GM23338 (cell line): ENCODE data around the gene SHANK2. TPM values are rescaled to one million over a fixed set of nuclear protein-coding genes. Genes with fewer than 3 reads are reported as not detected.

Experiments
- CREB1 ChIP-seq: fragments of 250-450 bp; sonication (Bioruptor Pico); IDR thresholded peaks from 2 replicates; pipeline ENCODE4 v1.5.0; 2020; ENCODE audit warnings: low read depth, mild to moderate bottlenecking, moderate library complexity
- ZNF462 ChIP-seq: fragments of 250-450 bp; sonication (Bioruptor Pico); IDR thresholded peaks from 2 replicates; pipeline ENCODE4 v1.5.0; 2020; ENCODE audit warnings: mild to moderate bottlenecking, moderate library complexity
- polyA plus RNA-seq: library from polyadenylated mRNA; unstranded; fragments of >200 nt; fragmentation: Nextera tagmentation; extraction: Ambion mirVana; gene quantifications from 2 replicates; pipeline ENCODE4 v1.2.1, GENCODE V29; 2016
- total RNA-seq: library from RNA; depleted of rRNA; stranded (reverse); fragments of >200 nt; shearing (Covaris generic); gene quantifications from 2 replicates; pipeline ENCODE4 v1.2.3, GENCODE V29; 2014
- TF ChIP-seq, protein P1 (sequence below): IDR thresholded peaks from one replicate; pipeline ENCODE4 v1.6.1; 2018; ENCODE audit warnings: antibody characterized with exemption; ENCODE audit not compliant: unreplicated experiment
- TF ChIP-seq, protein P2 (sequence below): IDR thresholded peaks from 2 replicates; pipeline ENCODE4 v1.6.1; 2016; ENCODE audit warnings: antibody characterized with exemption

SHANK2 gene
- total and polyA plus RNA-seq, 2 experiments from 2014 or later, result 22.0 to 81.4 TPM

DNA sequence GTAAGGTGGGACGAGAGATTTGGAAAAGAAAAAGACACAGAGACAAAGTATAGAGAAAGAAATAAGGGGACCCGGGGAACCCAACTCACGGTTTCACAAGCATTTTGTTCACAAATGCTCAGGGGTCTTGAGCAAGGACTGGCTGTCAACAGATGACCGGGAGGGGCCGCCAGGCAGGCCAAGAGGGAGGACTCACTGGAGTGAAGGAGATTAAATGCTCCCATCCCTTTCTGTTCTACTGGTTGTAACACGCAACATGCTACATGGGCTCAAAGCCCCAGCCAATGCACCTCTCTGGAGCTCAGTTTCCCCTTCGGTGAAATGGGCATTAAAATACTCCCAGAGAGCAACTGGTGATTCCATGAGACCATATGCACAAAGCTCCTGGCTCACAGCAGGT lies 13.4 kb downstream of the SHANK2 start (continued):
- TF ChIP-seq ZNF462 (CRISPR knock-in tag) (no peak), CREB1 (CRISPR knock-in tag) (no peak)
- TF ChIP-seq, protein P1, sequence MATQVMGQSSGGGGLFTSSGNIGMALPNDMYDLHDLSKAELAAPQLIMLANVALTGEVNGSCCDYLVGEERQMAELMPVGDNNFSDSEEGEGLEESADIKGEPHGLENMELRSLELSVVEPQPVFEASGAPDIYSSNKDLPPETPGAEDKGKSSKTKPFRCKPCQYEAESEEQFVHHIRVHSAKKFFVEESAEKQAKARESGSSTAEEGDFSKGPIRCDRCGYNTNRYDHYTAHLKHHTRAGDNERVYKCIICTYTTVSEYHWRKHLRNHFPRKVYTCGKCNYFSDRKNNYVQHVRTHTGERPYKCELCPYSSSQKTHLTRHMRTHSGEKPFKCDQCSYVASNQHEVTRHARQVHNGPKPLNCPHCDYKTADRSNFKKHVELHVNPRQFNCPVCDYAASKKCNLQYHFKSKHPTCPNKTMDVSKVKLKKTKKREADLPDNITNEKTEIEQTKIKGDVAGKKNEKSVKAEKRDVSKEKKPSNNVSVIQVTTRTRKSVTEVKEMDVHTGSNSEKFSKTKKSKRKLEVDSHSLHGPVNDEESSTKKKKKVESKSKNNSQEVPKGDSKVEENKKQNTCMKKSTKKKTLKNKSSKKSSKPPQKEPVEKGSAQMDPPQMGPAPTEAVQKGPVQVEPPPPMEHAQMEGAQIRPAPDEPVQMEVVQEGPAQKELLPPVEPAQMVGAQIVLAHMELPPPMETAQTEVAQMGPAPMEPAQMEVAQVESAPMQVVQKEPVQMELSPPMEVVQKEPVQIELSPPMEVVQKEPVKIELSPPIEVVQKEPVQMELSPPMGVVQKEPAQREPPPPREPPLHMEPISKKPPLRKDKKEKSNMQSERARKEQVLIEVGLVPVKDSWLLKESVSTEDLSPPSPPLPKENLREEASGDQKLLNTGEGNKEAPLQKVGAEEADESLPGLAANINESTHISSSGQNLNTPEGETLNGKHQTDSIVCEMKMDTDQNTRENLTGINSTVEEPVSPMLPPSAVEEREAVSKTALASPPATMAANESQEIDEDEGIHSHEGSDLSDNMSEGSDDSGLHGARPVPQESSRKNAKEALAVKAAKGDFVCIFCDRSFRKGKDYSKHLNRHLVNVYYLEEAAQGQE, result no peak
- TF ChIP-seq, protein P2, sequence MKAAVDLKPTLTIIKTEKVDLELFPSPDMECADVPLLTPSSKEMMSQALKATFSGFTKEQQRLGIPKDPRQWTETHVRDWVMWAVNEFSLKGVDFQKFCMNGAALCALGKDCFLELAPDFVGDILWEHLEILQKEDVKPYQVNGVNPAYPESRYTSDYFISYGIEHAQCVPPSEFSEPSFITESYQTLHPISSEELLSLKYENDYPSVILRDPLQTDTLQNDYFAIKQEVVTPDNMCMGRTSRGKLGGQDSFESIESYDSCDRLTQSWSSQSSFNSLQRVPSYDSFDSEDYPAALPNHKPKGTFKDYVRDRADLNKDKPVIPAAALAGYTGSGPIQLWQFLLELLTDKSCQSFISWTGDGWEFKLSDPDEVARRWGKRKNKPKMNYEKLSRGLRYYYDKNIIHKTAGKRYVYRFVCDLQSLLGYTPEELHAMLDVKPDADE, result no peak
